Endothelial cell of umbilical vein (primary cell): ENCODE results near the gene ACAD8. TPM values are rescaled to one million over a fixed set of nuclear protein-coding genes. Genes with fewer than 3 reads are reported as not detected.

Experiments used
- BruUV-seq: library from RNA; stranded (reverse); fragments of 400-500 nt; replicated peaks from 2 replicates; lab custom pipeline; 2021; lab: Mats Ljungman, UMichigan
- CTCF ChIA-PET: fragments of 300-600, 350-600 bp; sonication (Branson Sonifier 250); formaldehyde crosslinking; loops from one replicate; lab custom pipeline; 2021; ENCODE audit warnings: antibody characterized with exemption, inconsistent platforms; lab: Charles Lee
- POLR2A ChIA-PET: fragments of 300-600, 350-600 bp; sonication (Branson Sonifier 250); formaldehyde crosslinking; loops from one replicate; lab custom pipeline; 2021; ENCODE audit warnings: antibody characterized with exemption, inconsistent platforms; lab: Charles Lee
- DNase-seq: peaks from one replicate; pipeline ENCODE4 v3.0.0-alpha.2; 2011; ENCODE audit warnings: low read depth, low spot score
- FAIRE-seq: peaks from 2 replicates; lab custom pipeline; 2011; peaks lifted over from hg19 to GRCh38; lab: Jason Lieb, UNC
- H2AFZ ChIP-seq: 2 replicates; pipeline ENCODE4 v1.6.0; 2012; ENCODE audit warnings: low read depth, low read length, control low read depth, inconsistent platforms
- H3K27ac ChIP-seq: 2 replicates; pipeline ENCODE4 v1.5.1; 2011; ENCODE audit warnings: low read depth, mild to moderate bottlenecking, control low read depth, low read length, moderate library complexity; ENCODE audit not compliant: insufficient read depth
- H3K27me3 ChIP-seq, 2 experiments: 2 replicates each; pipeline versions ENCODE4 v1.6.0 to v1.6.1; 2011; ENCODE audit warnings: low read length in 2 of 2, mixed read lengths in 1 of 2; ENCODE audit not compliant: control insufficient read depth in 2 of 2, insufficient read depth in 2 of 2
- H3K36me3 ChIP-seq, 2 experiments: 2 replicates in 1 of 2; 3 replicates in 1 of 2; pipeline ENCODE4 v1.5.1; 2011; ENCODE audit warnings: low read length in 2 of 2, mild to moderate bottlenecking in 1 of 2, moderate library complexity in 1 of 2; ENCODE audit not compliant: control insufficient read depth in 2 of 2, insufficient read depth in 2 of 2; ENCODE audit errors: extremely low read depth in 1 of 2
- H3K4me1 ChIP-seq: 3 replicates; pipeline ENCODE4 v1.5.1; 2011; ENCODE audit warnings: mild to moderate bottlenecking, low read length; ENCODE audit not compliant: control insufficient read depth, insufficient read depth; ENCODE audit errors: extremely low read depth
- H3K4me2 ChIP-seq: 2 replicates; pipeline ENCODE4 v1.6.1; 2011; ENCODE audit warnings: low read length, control low read depth, mixed read lengths; ENCODE audit not compliant: insufficient read depth
- H3K4me3 ChIP-seq, 3 experiments: fragments of 200-600 bp in 1 of 3; sonication (generic), shearing (Covaris generic) in 1 of 3; replicated peaks in 1 of 3; 2 replicates each; pipeline ENCODE4 v1.5.1; 2011 to 2016; ENCODE audit warnings: control low read depth in 3 of 3, low read length in 3 of 3, mild to moderate bottlenecking in 2 of 3, inconsistent platforms in 1 of 3, low read depth in 1 of 3, moderate library complexity in 1 of 3; ENCODE audit not compliant: insufficient read depth in 1 of 3
- H3K79me2 ChIP-seq: 2 replicates; pipeline ENCODE4 v1.6.0; 2012; ENCODE audit warnings: low read length, inconsistent platforms; ENCODE audit not compliant: control insufficient read depth, insufficient read depth
- H3K9ac ChIP-seq: replicated peaks from 2 replicates; pipeline ENCODE3; 2011; ENCODE audit warnings: low read length, control low read depth; ENCODE audit not compliant: insufficient read depth; ENCODE audit errors: extremely low read depth
- H3K9me1 ChIP-seq: replicated peaks from 3 replicates; pipeline ENCODE4 v1.6.0; 2011; ENCODE audit warnings: mild to moderate bottlenecking, low read length; ENCODE audit not compliant: control insufficient read depth, insufficient read depth; ENCODE audit errors: extremely low read depth
- H3K9me3 ChIP-seq: replicated peaks from 2 replicates; pipeline ENCODE4 v1.5.1; 2012; ENCODE audit warnings: low read length, inconsistent platforms; ENCODE audit not compliant: control insufficient read depth, insufficient read depth
- H4K20me1 ChIP-seq: replicated peaks from 2 replicates; pipeline ENCODE3; 2011; ENCODE audit warnings: mild to moderate bottlenecking, low read length; ENCODE audit not compliant: control insufficient read depth, insufficient read depth; ENCODE audit errors: extremely low read depth
- EZH2 ChIP-seq: IDR thresholded peaks from 2 replicates; pipeline ENCODE4 v1.6.1; 2012; ENCODE audit warnings: borderline replicate concordance, low read depth, mild to moderate bottlenecking, moderate library complexity, low read length, inconsistent platforms; ENCODE audit not compliant: severe bottlenecking
- FOS ChIP-seq: IDR thresholded peaks from 2 replicates; pipeline ENCODE4 v1.6.1; 2011; ENCODE audit warnings: mild to moderate bottlenecking, low read length, moderate library complexity, borderline replicate concordance; ENCODE audit not compliant: insufficient read depth
- GATA2 ChIP-seq: IDR thresholded peaks from 2 replicates; pipeline ENCODE4 v1.7.0; 2011; ENCODE audit warnings: low read depth, mild to moderate bottlenecking, moderate library complexity, mixed read lengths, low read length; ENCODE audit not compliant: insufficient read length, insufficient read depth
- JUN ChIP-seq: IDR thresholded peaks from 2 replicates; pipeline ENCODE4 v1.6.1; 2011; ENCODE audit warnings: borderline replicate concordance, low read depth; ENCODE audit not compliant: insufficient read length, insufficient read depth
- MYC ChIP-seq: IDR thresholded peaks from one replicate; pipeline ENCODE4 v1.6.1; 2011; ENCODE audit warnings: mild to moderate bottlenecking, low read depth, low read length
- POLR2A ChIP-seq: IDR thresholded peaks from 2 replicates; pipeline ENCODE4 v1.6.1; 2012; ENCODE audit warnings: low read depth, mild to moderate bottlenecking, control low read depth, low read length
- POLR2AphosphoS5 ChIP-seq: IDR thresholded peaks from 2 replicates; pipeline ENCODE4 v1.6.1; 2012; ENCODE audit warnings: low read depth, mild to moderate bottlenecking, control low read depth, low read length, moderate library complexity; ENCODE audit not compliant: insufficient read depth
- dilution Hi-C: fragments of 300-500 bp; cut with MboI; formaldehyde crosslinking; loops from one replicate; pipeline ENCODE4 v1.15.0; 2019; ENCODE audit warnings: low sequenced_read_pairs; ENCODE audit not compliant: extremely low pct_ligation_motif_present
- intact Hi-C: fragments of 100-400 bp; cut with micrococcal nuclease; formaldehyde crosslinking; loops from one replicate; pipeline ENCODE4 v1.10.0; 2022
- polyA plus RNA-seq, 4 experiments: library from polyadenylated mRNA; depleted of rRNA in 3 of 4; stranded (reverse) in 3 of 4; unstranded in 1 of 4; fragments of >200 nt; gene quantifications; 2 replicates each; pipeline versions ENCODE4 v1.2.1 to v1.2.3, GENCODE V29; 2011 to 2012; ENCODE audit warnings: missing spikeins in 1 of 4
- total RNA-seq: library from RNA; stranded (reverse); gene quantifications from 2 replicates; pipeline ENCODE4 v1.2.3, GENCODE V29; 2021
- TF ChIP-seq, protein P1 (sequence below): IDR thresholded peaks from 2 replicates; pipeline ENCODE4 v1.6.1; 2011; ENCODE audit not compliant: insufficient read depth, insufficient read length
- TF ChIP-seq, protein P2 (sequence below), 2 donors: IDR thresholded peaks; 1 replicate in 1 of 2; 2 replicates in 1 of 2; pipeline ENCODE4 v1.5.1; 2011; ENCODE audit warnings: low read length in 2 of 2, mild to moderate bottlenecking in 2 of 2, moderate library complexity in 2 of 2, control low read depth in 1 of 2, inconsistent platforms in 1 of 2, low read depth in 1 of 2; ENCODE audit not compliant: insufficient read depth in 1 of 2; ENCODE audit errors: extremely low read depth in 1 of 2

ACAD8 gene
- total and polyA plus RNA-seq, 2 donors (not counting 3 experiments of a cell fraction or from before 2014, with no cell fraction given): 22.9 to 29.0 TPM

GRCh38 chr11:134243913-134244312 lies 9.5 kb upstream of the ACAD8 start:
- no peak overlapping the region for H3K9ac ChIP-seq
- ChIA-PET POLR2A (no interaction called here), CTCF (interaction anchor here (1.0 to 2.4 kb wide), 9 partner anchors 10 to 316 kb away, joined by 3 to 21 read pairs (median 4); partner anchors contain the start of genes ACAD8, NCAPD3 and VPS26B)
- H3K36me3 ChIP-seq: peaks cover 5 to 48% of the 10 kb centered on the region in 2 experiments
- no peak overlapping the region for H3K27ac ChIP-seq
- H3K4me1 ChIP-seq: no peaks in the 10 kb centered on the region
- H4K20me1 ChIP-seq: no peaks in the 10 kb centered on the region
- no peaks in the 10 kb centered on the region for H3K9me3 ChIP-seq
- dilution Hi-C loops (no loop called here), intact Hi-C loops (loop anchor here (1.0 kb wide), 1 partner anchor 37 kb away; no protein-coding TSS in a partner anchor)
- no peak overlapping the region for H3K4me2 ChIP-seq
- no peaks in the 10 kb centered on the region for H3K27me3 ChIP-seq
- DNase-seq: no peak
- no peaks in the 10 kb centered on the region for H3K9me1 ChIP-seq
- H3K79me2 ChIP-seq: no peaks in the 10 kb centered on the region
- FAIRE-seq: no peak
- TF ChIP-seq EZH2: no peak
- no peak for TF ChIP-seq MYC
- TF ChIP-seq, protein P1, sequence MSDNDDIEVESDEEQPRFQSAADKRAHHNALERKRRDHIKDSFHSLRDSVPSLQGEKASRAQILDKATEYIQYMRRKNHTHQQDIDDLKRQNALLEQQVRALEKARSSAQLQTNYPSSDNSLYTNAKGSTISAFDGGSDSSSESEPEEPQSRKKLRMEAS: no peak
- no peak for TF ChIP-seq GATA2
- no peak for TF ChIP-seq POLR2AphosphoS5
- TF ChIP-seq, protein P2, sequence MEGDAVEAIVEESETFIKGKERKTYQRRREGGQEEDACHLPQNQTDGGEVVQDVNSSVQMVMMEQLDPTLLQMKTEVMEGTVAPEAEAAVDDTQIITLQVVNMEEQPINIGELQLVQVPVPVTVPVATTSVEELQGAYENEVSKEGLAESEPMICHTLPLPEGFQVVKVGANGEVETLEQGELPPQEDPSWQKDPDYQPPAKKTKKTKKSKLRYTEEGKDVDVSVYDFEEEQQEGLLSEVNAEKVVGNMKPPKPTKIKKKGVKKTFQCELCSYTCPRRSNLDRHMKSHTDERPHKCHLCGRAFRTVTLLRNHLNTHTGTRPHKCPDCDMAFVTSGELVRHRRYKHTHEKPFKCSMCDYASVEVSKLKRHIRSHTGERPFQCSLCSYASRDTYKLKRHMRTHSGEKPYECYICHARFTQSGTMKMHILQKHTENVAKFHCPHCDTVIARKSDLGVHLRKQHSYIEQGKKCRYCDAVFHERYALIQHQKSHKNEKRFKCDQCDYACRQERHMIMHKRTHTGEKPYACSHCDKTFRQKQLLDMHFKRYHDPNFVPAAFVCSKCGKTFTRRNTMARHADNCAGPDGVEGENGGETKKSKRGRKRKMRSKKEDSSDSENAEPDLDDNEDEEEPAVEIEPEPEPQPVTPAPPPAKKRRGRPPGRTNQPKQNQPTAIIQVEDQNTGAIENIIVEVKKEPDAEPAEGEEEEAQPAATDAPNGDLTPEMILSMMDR (IDR thresholded peaks at IDR 0.05; ENCODE audit: extremely low read depth in 1 of 2, insufficient read depth in 1 of 2, low read depth in 1 of 2, low read length in 2 of 2): no peak
- TF ChIP-seq POLR2A: no peak
- TF ChIP-seq FOS: no peak
- no peak for TF ChIP-seq JUN
- H3K4me3 ChIP-seq: no peak overlapping the region
- BruUV-seq: no TSS peak
- no peak overlapping the region for H2AFZ ChIP-seq
